ENCODE data around the gene ZFP92.

Gene ZFP92

DNA sequence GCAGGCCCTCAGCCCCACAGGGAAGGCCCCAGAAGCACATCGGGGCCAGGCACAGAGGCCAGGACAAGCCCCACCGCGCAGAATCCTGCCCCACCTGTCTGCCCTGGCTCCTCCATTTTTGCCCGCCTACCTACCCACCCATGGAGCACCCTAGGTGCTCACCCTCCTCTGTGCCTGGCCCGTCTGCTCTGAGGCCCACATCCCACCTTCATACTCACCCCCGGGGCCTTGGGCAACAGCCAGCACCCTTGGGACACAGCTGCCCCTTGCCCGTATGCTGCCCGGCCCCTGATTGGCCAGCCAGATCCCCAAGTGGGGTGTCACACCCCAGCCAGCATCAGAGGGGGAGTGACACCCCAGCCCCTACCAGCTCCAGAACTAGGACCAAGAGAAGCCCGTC lies 45.4 kb downstream of the ZFP92 start:
- DNase-seq (ENCODE audit: low read depth), result no peak

DNA sequence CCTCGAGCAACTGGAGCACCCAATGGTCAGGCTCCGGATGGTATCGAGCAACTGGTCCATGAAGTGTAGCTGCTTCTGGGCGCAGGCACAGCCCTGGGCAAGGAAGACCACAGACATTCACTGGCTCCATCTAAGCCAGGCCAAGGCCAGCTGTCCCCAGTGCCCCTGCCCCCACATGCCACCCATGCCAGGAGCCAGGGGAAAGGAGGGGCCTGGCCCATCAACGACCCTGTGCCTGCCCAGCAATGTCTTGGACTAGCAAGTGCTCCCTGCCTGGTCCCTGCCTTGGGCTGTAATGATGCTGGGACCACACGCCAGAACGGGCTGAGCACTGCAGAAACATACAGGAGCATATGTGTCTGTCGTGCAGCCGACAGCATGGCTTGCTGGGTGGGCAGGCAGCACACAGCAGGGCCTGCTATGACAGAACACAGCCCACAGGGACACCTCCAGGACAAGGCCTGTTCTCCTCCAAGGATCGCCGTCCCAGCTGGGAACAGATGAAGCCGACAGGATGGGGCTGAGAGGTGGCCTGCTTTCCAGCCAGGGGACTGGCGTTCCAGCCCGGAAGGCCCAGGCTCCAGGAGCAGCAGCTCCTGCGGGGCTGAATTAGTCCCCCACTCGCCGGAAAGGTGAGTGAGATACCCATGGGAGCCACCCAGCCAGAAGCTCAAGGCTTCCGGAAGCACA lies 46.0 kb downstream of the ZFP92 start:
- no peak for DNase-seq (ENCODE audit: low read depth)

DNA sequence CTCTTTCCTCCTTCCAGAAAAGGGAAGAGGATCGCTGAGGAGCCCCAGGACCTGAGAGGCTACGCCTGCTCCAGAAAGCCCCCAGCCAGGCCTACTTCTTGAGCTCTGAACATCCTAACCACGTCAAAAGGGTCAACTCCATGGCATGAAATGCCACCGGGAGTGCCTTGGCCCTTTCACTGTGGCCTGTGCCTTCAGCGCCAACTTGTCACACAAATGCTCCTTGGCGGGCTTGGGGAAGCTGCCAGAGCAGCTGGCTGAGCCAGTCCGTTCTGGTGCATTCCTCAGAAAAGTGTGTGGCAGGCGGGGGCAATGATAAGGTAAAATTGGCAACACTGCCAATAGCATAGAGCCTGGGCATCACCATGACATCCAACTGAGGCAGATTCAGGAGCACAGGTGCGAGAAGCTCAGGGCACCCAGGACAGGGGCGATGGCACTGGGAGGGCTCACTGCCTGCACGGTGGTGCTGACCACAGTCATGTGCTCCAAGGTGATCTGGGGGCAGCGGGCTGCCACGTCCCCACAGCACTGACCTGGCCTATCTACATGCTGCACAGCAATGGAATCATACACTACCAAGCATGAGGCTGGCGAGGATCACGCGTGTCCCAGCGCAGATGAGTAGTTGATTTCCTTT lies 46.7 kb downstream of the ZFP92 start:
- no peak for DNase-seq (ENCODE audit: low read depth)

DNA sequence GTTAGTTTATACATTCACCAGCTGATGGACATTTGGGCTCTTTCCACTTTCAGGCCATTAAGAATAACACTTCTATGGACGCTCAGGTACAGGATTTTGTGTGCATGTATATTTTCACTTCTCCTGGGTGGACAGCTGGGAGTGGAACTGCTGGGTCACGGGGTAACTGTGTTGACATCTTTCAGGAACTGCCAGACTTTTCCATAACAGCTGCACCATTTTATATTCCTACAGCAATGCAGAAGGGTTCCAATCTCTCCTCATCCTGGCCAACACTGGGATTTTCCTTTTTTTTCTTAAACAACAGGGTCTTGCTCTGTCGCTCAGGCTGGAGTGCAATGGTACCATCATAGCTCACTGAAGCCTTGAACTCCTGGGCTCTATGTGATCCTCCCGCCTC lies 47.2 kb downstream of the ZFP92 start:
- DNase-seq (ENCODE audit: low read depth), result no peak

DNA sequence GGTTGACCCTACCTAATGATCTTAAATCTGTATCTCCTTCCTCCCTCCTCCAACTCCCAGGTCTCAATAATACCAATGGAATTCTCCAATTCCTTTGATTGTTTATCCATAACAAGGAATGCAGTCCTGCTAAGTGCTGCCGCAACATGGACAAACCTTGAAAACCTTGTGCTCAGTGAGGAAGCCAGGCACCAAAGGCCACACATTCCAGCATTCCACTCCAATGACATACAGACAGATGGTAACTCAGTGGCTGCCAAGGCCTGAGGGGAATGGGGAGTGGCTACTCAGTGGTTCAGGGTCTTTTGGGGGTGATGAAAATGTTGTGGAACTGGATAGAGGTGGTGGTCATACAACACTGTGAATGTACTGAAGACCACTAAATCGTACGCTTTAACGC lies 48.7 kb downstream of the ZFP92 start:
- no peak for DNase-seq (ENCODE audit: low read depth)

DNA sequence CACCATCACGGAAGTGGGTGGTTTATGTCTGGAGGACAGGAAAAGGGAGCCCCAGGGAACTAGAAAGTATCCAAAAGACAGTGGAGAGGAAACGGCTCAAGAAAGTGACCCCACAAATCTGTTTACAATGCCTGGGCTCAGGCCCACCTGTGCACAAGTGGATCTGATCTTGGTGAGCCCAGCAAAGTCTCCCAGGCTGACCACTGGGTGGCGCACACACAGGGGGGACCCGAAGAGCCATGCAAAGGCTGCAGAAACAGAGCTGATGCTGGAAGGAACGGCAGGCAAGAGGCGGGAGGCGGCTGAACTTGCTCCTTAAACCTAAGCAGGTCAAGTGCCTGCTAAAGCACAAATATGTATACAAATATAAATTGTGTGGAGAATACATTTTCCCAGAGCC lies 49.6 kb downstream of the ZFP92 start:
- peak; percentile 41 for DNase-seq (ENCODE audit: low read depth)

Data from activated T-cell treated with anti-CD3 and anti-CD28 coated beads for 1 hour (primary cell).